ENCODE measurements around the gene GPHN.

- no peak for TF ChIP-seq POLR2AphosphoS5 (IDR thresholded peaks at IDR 0.05; ENCODE audit: borderline replicate concordance, low read depth, low read length)
- TF ChIP-seq EZH2 (IDR thresholded peaks at IDR 0.05): no peak
- no peak for TF ChIP-seq FOXP2 (optimal IDR thresholded peaks at IDR 0.05; ENCODE audit: control extremely low read depth, extremely low read length, insufficient read depth)
These were observed 112.0 kb downstream of the GPHN start for GRCh38 chr14:66619952-66620351.
